GM18502 (cell line): ENCODE data around the gene NSD2.

Experiments
- ATAC-seq: cut with Tn5 transposase; IDR thresholded peaks from one replicate; pipeline ENCODE4 v1.9.1; 2021; ENCODE audit warnings: mild to moderate bottlenecking; ENCODE audit not compliant: unreplicated experiment, poor library complexity

Gene NSD2

DNA sequence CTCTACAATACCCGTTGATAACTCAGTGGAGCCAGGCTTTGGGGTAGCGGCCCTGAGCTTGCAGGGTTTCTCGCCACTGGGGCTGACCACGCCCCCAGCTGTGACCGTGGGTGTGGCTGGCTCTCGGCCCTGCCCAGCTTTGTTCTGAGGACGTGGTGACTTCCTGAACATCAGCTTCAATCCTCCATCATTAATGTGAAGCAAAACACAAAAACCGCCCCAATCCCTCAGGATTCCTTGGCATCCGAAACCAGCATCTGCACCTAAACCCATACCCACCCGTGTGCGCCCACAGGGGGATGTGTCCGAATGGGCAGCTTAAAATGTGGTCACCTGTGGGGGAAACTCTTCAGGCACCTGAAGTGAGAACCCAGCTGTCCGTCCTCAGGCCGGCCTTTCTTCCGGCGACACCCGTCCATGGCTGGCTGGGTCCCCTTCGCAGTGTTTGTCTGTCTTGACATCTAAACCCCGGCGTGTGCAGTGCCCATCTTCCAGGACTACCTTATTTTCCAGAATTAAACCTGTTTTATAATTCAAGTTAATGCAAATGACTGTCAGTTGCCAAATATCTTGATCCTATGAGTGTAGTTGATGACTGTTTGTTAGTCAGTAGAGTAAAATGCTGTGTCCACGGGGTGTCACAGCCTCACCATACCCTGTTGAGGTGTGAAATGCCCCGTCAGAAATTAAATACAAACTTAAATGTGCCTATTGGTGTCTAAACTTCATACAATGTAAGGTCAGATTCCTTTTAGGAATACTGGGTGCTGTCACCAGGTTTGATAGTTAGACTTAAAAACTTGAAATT lies 110.3 kb downstream of the NSD2 start:
- no peak for ATAC-seq

DNA sequence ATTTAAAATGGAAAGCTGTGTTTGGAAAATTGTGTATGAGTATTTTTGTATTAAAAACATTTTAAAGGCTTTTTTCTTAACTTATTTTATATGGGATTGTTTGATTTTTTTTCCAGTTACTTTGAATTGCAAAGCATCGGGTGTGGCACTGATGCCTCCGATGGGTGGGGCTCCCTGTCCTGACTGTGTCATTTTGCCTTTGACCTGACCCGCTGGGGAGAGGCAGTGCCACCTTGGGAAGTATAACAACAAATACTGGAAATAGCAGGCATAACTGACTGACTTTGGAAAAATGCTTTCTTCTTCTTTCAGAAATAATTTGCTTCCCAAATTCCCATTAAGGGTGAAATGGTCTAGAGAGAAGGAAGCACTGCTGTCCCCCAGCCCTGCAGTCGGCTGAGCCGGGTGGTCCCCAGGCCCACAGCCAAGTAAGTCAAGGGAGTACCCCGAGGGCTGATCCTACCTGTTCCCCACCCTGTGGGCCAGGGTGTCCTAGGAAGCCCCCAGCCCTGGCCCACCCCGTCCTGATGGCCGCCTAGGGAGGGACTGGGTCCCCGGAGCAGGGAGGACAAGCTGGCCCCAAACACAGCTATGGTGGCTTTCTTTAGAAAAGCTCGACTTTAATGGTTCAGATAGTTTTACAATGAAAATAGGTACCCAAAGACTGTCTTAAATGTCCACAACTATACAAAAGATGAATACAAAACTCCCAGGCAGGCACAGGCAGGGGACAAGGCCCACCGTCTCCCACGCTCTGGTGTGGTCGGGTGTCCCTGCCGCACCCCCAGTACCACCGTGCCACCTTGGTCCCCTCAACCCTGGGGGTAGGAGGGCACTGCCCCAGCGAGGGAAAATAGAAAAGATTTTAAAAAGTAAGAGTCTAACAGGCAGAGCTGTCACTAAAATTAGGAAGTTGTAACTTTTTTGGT lies 111.2 kb downstream of the NSD2 start:
- no peak for ATAC-seq

DNA sequence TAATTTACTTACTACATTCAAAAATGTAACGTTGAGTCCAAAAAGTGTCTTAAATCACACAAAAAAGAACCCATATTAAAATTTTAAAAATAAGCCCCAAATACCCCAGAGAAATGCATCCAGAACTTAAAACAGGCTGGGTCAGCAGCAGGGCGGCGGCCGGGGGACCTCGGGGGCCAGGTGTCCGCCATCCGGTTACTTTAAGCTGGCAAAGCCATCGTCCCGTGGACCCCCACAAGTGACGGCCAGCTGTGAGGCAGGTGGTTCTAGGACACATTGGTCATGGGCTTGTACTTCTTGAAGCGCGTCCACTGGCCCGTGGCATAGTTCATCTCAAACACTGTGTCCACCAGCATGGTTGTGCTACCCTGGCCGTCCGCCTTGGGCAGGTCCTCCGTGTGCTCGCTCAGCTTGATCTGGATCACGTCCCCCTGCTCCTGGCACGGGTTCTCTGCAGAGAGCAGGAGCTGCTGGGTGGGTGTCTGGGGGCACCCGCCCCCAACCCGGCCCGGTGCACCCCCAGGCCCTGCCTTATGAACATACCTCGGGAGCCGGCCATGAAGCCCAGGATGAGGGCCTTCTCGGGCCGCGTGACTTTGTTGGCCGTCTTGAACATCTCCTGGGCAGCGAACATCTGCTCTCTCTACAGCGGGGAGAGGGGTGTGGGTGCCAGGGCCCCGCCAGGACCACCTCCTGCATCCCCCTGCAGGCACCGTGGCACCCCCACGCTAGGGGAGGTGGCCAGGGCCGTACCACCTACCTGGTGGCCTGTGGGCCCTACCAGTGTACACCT lies 112.1 kb downstream of the NSD2 start:
- ATAC-seq, result no peak

DNA sequence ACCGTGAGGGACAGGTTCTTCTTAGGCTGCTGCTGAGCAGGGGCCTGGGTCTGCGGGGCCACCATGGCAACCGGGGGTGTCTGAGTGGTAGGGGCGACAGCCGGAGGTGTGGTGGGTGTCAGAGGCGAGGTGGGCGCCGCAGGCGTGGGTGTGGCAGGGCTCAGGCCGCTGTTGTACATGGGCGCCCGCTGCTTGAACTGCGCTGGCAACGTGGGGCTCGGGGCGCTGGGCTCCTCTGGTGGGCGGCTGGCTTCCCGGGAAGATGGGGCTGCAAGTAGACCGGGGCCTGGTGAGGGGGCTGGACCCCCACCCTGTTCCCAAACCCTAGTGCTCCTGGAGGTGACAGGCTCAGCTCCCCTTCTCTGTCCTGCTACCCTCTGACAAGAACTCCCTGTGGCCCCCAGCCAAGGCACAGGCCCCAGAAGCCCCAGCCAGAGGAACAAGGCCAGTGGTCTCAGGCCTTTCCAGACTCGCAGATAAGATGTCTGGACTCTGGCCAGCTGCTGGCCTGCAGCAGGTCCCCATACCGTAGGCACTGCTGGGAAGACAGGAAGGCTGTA lies 112.7 kb downstream of the NSD2 start:
- no peak for ATAC-seq

GRCh38 chr4:1984406-1985191 lies 113.4 kb downstream of the NSD2 start:
- ATAC-seq, result no peak

- no peak for ATAC-seq
Measured at GRCh38 chr4:1985294-1985693, 114.1 kb downstream of the NSD2 start.

DNA sequence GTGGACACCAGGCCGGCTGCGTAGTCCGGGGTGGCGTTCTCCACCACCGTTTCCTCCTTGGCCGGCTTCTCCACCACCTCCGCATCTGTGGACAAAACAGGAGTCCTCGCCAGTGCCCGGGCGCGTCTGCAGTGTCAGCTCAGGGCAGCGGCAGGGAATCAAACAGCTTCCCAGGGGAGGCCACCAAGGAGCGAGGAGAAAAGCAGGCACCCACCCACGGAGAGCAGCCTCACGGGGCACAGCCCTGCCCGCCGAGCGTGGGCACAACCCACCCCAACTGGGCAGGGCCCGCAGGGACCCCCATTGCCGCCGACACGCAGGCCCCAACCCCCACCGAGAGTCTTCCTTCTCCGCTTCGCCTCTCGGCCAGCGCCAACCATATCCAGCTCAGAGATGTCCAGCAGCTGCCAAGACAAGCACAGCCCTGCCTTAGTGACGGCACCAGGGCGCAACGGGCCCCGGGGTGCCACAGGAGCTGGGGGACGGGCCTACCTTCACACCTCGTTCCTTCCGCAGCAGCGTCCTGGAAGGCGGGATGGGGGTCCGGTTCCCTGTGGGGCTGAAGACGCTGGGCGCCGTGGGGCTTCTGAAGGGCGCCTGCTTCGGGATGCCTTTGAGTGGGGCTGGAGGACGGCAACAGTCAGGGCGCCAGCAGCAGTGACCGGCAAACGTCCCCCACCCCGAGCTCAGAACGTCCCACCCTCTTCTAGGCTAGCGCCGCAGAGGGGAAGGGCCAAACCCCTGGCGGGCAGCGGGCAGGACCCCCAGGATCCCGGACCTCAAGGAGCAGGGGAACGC lies 114.8 kb downstream of the NSD2 start:
- no peak for ATAC-seq

DNA sequence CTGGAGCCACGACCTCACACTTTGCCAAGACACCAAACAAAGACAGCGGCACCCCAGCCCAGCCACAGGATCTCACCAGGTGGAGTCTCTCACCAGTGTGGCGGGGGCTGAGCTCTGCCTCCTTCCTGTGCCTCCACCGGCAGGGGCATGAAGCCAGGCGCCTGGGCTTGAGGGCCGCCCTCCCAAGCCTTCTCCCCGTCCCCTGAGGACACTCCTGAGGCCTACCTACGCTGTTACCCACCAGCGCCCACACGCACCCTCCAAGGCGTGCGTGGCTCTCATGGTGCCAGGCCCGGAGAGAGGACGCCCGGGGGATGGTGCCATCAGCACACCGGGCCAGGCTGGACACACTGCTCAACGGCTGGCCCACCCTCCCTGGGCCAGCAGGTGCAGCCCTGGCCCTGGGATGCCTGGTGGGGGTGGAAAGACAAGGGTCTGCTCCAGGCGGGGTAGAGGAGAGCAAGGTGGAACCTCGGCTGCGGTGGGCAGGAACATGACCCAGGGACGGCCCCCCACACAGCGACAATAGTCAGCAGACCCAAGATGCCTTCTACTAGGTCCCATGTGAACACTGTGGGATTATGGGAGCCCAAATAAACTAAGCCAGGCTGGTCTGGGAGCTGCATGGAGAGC lies 115.5 kb downstream of the NSD2 start:
- no peak for ATAC-seq

- no peak for ATAC-seq
Measured at GRCh38 chr4:1987296-1987695, 116.1 kb downstream of the NSD2 start.

GRCh38 chr4:1987721-1988326 lies 116.6 kb downstream of the NSD2 start:
- ATAC-seq, result no peak

DNA sequence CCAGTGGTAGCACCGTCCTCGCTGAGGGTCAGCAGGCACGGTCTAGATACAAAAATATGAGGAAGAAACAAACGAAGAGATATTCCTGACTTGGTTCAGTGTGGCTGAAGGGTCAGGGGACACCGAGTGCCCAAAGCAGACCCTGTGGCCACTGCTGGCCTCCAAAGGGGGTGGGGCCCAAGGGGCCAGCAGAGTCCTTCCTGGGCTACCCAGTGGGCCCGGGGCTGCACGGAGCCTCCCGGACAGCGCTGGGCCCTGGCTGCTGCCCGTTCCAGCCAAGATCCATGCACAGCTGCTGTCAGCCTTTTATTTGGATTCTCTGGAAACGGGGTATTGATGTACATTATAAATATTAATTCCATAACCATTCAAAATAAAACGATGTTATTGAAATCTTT lies 117.1 kb downstream of the NSD2 start:
- no peak for ATAC-seq

- no peak for ATAC-seq
Measured at GRCh38 chr4:1989533-1990347, 118.5 kb downstream of the NSD2 start.

- ATAC-seq, result no peak
Measured at GRCh38 chr4:1990348-1990645, 119.1 kb downstream of the NSD2 start.

GRCh38 chr4:1990676-1991075 lies 119.5 kb downstream of the NSD2 start:
- ATAC-seq, result no peak

GRCh38 chr4:1991087-1991486 lies 119.9 kb downstream of the NSD2 start:
- no peak for ATAC-seq

DNA sequence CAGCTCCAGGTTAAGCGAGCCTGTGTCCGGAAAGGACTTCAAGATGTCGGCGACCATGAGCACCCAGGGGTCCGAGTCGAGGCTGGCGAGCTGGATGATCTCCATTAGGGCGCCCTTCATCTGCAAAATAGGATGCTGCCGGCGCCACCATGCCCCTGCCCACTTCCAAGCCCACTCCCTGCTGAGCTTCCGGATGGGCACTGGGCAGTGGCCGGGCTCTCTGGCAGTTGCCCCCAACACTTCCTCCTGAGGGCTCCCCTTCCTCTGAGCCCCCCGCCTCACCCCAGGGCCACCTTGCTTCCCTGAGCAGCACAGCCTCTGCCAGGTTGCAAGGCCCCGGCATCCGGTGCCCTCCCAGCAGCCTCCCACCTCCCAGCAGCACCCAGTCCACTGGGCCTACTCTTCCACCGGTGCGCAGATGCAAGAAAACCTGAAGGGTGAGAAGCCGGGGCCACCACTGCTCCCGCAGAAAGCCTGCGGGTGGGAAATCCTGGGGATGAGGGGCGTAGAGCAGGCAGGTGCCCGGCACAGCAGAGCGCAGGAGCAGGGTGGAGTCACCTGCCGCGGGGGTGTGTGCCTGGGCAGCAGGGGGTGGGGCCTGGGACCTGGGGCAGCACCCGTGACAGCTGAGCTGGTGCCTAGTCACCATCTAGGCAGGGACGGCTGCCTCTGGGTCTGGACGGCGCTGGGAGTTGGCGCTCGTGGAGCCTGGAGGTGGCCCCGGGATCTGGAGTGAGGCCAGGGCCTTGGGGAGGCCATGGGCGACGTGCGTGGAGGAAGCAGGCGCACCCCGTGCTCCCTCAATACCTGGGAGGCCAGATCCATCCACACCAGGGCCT lies 120.6 kb downstream of the NSD2 start:
- ATAC-seq, result no peak
